Lower leg skin (tissue), 4 donors: Measurements from ENCODE around the gene DBN1. TPM values are rescaled to one million over a fixed set of nuclear protein-coding genes. Genes with fewer than 3 reads are reported as not detected.

Source experiments
- DNase-seq, 2 donors: peaks; one replicate each; pipeline ENCODE4 v3.0.0-alpha.2; 2019; ENCODE audit warnings: low spot score in 2 of 2
- H3K4me3 ChIP-seq: fragments of 200-600 bp; sonication (generic); 2 replicates; pipeline ENCODE4 v1.5.1; 2017; ENCODE audit warnings: mild to moderate bottlenecking, low read depth; ENCODE audit not compliant: poor library complexity, severe bottlenecking
- CTCF ChIP-seq, 3 donors: fragments of 450-650 bp; IDR thresholded peaks; one replicate each; pipeline ENCODE4 v1.5.1; 2016; ENCODE audit warnings: antibody characterized with exemption in 3 of 3, mild to moderate bottlenecking in 3 of 3, moderate library complexity in 2 of 3
- POLR2A ChIP-seq, 2 donors: fragments of 450-650 bp; IDR thresholded peaks; one replicate each; pipeline ENCODE4 v1.6.1; 2016 to 2017; ENCODE audit warnings: antibody characterized with exemption in 2 of 2, mild to moderate bottlenecking in 1 of 2, moderate library complexity in 1 of 2
- WGBS, 2 donors: methylation state at CpG; one replicate each; pipeline ENCODE4 v1.1.5; 2018; 5-methylcytosine and 5-hydroxymethylcytosine counted together
- intact Hi-C: fragments of 100-400 bp; cut with DNase I; formaldehyde crosslinking; loops from one replicate; pipeline ENCODE4 v1.15.0; 2023; ENCODE audit warnings: low total_unique reads
- total RNA-seq, 4 donors: library from RNA; depleted of rRNA; stranded (reverse); fragments of >200 nt; gene quantifications; one replicate each; pipeline ENCODE4 v1.1.0, GENCODE V29; 2016

The DBN1 gene
- total RNA-seq, 4 donors from 2014 or later, result 14.0 to 65.5 (median 27.6) TPM

- TF ChIP-seq CTCF (IDR thresholded peaks at IDR 0.05), result no peak
- TF ChIP-seq POLR2A (IDR thresholded peaks at IDR 0.05), result no peak
- no peak overlapping the region for H3K4me3 ChIP-seq
- DNase-seq, result no peak
- intact Hi-C loops, result no loop called here
- 58 to 64% methylated on average over 9 of the region's 11 CpGs for WGBS, 2 donors
Observed at GRCh38 chr5:177494346-177495195, 21.1 kb upstream of the DBN1 start.

- TF ChIP-seq POLR2A (IDR thresholded peaks at IDR 0.05) (no peak), CTCF (IDR thresholded peaks at IDR 0.05) (no peak)
- WGBS, 2 donors, result 92 to 96% methylated on average over 5 of the region's 5 CpGs
- DNase-seq, result no peak
- intact Hi-C loops, result no loop called here
- H3K4me3 ChIP-seq, result no peak overlapping the region
Observed at GRCh38 chr5:177493795-177494345, 20.4 kb upstream of the DBN1 start.

- 95 to 96% methylated on average over 7 of the region's 7 CpGs for WGBS, 2 donors
- DNase-seq, result no peak
- H3K4me3 ChIP-seq, result no peak overlapping the region
- intact Hi-C loops, result no loop called here
- no peak for TF ChIP-seq POLR2A (IDR thresholded peaks at IDR 0.05)
Observed at GRCh38 chr5:177492841-177493240, 19.4 kb upstream of the DBN1 start.

- TF ChIP-seq CTCF (IDR thresholded peaks at IDR 0.05) (no peak), POLR2A (IDR thresholded peaks at IDR 0.05) (no peak)
- no peak overlapping the region for H3K4me3 ChIP-seq
- WGBS, 2 donors, result 93 to 94% methylated on average over 52 to 54 of the region's 54 CpGs
- intact Hi-C loops, result no loop called here
- no peak for DNase-seq
Observed at GRCh38 chr5:177491983-177492746, 18.7 kb upstream of the DBN1 start.

- H3K4me3 ChIP-seq, result no peak overlapping the region
- no peak for DNase-seq
- intact Hi-C loops, result no loop called here
Observed at GRCh38 chr5:177491429-177491945, 18.1 kb upstream of the DBN1 start.

More at GRCh38 chr5:177491429-177491945, 18.1 kb upstream of the DBN1 start:
- TF ChIP-seq POLR2A (IDR thresholded peaks at IDR 0.05) (no peak), CTCF (IDR thresholded peaks at IDR 0.05) (no peak)
- WGBS, 2 donors, result 75 to 84% methylated on average over 21 to 33 of the region's 43 CpGs
